OCI-LY1 (cell line): ENCODE measurements around the gene TMEM208.

Experiments used
- H2AFZ ChIP-seq: fragments of 200-600 bp; sonication (generic), shearing (Covaris generic); 2 replicates; pipeline ENCODE4 v1.6.0; 2014; ENCODE audit warnings: antibody characterized with exemption, mild to moderate bottlenecking, low read length
- H3F3A ChIP-seq: fragments of 200-600 bp; sonication (generic), shearing (Covaris generic); 2 replicates; pipeline ENCODE4 v1.6.0; 2014; ENCODE audit warnings: mild to moderate bottlenecking, antibody characterized with exemption, low read length, moderate library complexity; ENCODE audit not compliant: insufficient read depth
- H3K27ac ChIP-seq: fragments of 200-600 bp; sonication (generic); 2 replicates; pipeline ENCODE4 v1.5.1; 2014; ENCODE audit warnings: low read length, mixed run types, mild to moderate bottlenecking, low read depth; ENCODE audit not compliant: poor library complexity, severe bottlenecking
- H3K27me3 ChIP-seq: fragments of 200-600 bp; sonication (generic); 2 replicates; pipeline ENCODE4 v1.6.0; 2014; ENCODE audit warnings: antibody characterized with exemption, mild to moderate bottlenecking, low read length, moderate library complexity; ENCODE audit not compliant: insufficient read depth
- H3K36me3 ChIP-seq: fragments of 200-600 bp; sonication (generic); 2 replicates; pipeline ENCODE4 v1.6.1; 2014; ENCODE audit warnings: mild to moderate bottlenecking, antibody characterized with exemption, low read length, moderate library complexity, mixed read lengths; ENCODE audit not compliant: insufficient read depth
- H3K4me1 ChIP-seq: fragments of 200-600 bp; sonication (generic); 2 replicates; pipeline ENCODE4 v1.5.1; 2014; ENCODE audit warnings: mild to moderate bottlenecking, low read length, moderate library complexity; ENCODE audit not compliant: insufficient read depth, severe bottlenecking
- H3K4me2 ChIP-seq: fragments of 200-600 bp; sonication (generic), shearing (Covaris generic); 2 replicates; pipeline ENCODE4 v1.6.1; 2014; ENCODE audit warnings: low read length
- H3K4me3 ChIP-seq: fragments of 200-600 bp; sonication (generic); 2 replicates; pipeline ENCODE4 v1.5.1; 2014; ENCODE audit warnings: low read length, low read depth, mild to moderate bottlenecking, mixed read lengths; ENCODE audit not compliant: poor library complexity, severe bottlenecking
- H3K79me2 ChIP-seq: fragments of 200-600 bp; shearing (Covaris generic); 2 replicates; pipeline ENCODE4 v1.6.1; 2016; ENCODE audit warnings: mixed run types, low read length, mixed read lengths; ENCODE audit not compliant: insufficient read depth
- H3K9ac ChIP-seq: fragments of 200-600 bp; sonication (generic), shearing (Covaris generic); 2 replicates; pipeline ENCODE4 v1.6.1; 2014; ENCODE audit warnings: mild to moderate bottlenecking, low read length, mixed read lengths
- H3K9me2 ChIP-seq: fragments of 200-600 bp; sonication (generic), shearing (Covaris generic); 2 replicates; pipeline ENCODE4 v1.6.1; 2014; ENCODE audit warnings: low read depth, mild to moderate bottlenecking, low read length, mixed read lengths
- H3K9me3 ChIP-seq: fragments of 200-600 bp; shearing (Covaris generic); 2 replicates; pipeline ENCODE4 v1.6.1; 2014; ENCODE audit warnings: low read length, mixed read lengths
- H4K20me1 ChIP-seq: fragments of 200-600 bp; sonication (generic), shearing (Covaris generic); 2 replicates; pipeline ENCODE4 v1.6.0; 2016; ENCODE audit warnings: mild to moderate bottlenecking, low read length; ENCODE audit not compliant: insufficient read depth
- EZH2 ChIP-seq: fragments of 200-600 bp; sonication (generic), shearing (Covaris generic); IDR thresholded peaks from 2 replicates; pipeline ENCODE4 v1.8.0; 2017; ENCODE audit warnings: borderline replicate concordance, mixed run types, mild to moderate bottlenecking, antibody characterized with exemption, low read length, moderate library complexity, mixed read lengths
- TF ChIP-seq, protein P1 (sequence below): fragments of 200-600 bp; sonication (generic), shearing (Covaris generic); IDR thresholded peaks from 2 replicates; pipeline ENCODE4 v1.5.1; 2017; ENCODE audit warnings: mild to moderate bottlenecking, antibody characterized with exemption, low read length, moderate library complexity, mixed read lengths

TMEM208 gene

GRCh38 chr16:67240506-67240905, 13.6 kb downstream of the TMEM208 start:
- no peaks in the 10 kb centered on the region for H3F3A ChIP-seq

GRCh38 chr16:67241008-67241900, 14.3 kb downstream of the TMEM208 start:
- Histone ChIP-seq H3K79me2 (no peaks in the 10 kb centered on the region), H4K20me1 (no peaks in the 10 kb centered on the region), H3K9me2 (no peaks in the 10 kb centered on the region), H3K27me3 (no peaks in the 10 kb centered on the region), H3K4me1 (peaks cover 17% of the 10 kb centered on the region), H3K9me3 (no peaks in the 10 kb centered on the region), H3K4me3 (no peak overlapping the region), H3F3A (no peaks in the 10 kb centered on the region), H3K27ac (no peak overlapping the region), H3K9ac (no peak overlapping the region), H3K36me3 (peaks cover 2% of the 10 kb centered on the region; the same call in 1 of the 2 replicates), H3K4me2 (no peak overlapping the region), H2AFZ (no peak overlapping the region)
- TF ChIP-seq EZH2, result no peak
- TF ChIP-seq, protein P1, sequence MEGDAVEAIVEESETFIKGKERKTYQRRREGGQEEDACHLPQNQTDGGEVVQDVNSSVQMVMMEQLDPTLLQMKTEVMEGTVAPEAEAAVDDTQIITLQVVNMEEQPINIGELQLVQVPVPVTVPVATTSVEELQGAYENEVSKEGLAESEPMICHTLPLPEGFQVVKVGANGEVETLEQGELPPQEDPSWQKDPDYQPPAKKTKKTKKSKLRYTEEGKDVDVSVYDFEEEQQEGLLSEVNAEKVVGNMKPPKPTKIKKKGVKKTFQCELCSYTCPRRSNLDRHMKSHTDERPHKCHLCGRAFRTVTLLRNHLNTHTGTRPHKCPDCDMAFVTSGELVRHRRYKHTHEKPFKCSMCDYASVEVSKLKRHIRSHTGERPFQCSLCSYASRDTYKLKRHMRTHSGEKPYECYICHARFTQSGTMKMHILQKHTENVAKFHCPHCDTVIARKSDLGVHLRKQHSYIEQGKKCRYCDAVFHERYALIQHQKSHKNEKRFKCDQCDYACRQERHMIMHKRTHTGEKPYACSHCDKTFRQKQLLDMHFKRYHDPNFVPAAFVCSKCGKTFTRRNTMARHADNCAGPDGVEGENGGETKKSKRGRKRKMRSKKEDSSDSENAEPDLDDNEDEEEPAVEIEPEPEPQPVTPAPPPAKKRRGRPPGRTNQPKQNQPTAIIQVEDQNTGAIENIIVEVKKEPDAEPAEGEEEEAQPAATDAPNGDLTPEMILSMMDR, result no peak

More at GRCh38 chr16:67240506-67240905, 13.6 kb downstream of the TMEM208 start:
- no peaks in the 10 kb centered on the region for H3K9me3 ChIP-seq
- no peak overlapping the region for H2AFZ ChIP-seq
- H3K27me3 ChIP-seq, result no peaks in the 10 kb centered on the region
- H3K4me1 ChIP-seq, result peaks cover 11% of the 10 kb centered on the region
- no peak overlapping the region for H3K4me3 ChIP-seq
- H3K9ac ChIP-seq, result no peak overlapping the region
- TF ChIP-seq, protein P1, result no peak
- no peak for TF ChIP-seq EZH2
- peaks cover 4% of the 10 kb centered on the region; the same call in 1 of the 2 replicates for H3K36me3 ChIP-seq
- no peak overlapping the region for H3K4me2 ChIP-seq
- no peaks in the 10 kb centered on the region for H3K79me2 ChIP-seq
- H3K27ac ChIP-seq, result no peak overlapping the region
- H3K9me2 ChIP-seq, result no peaks in the 10 kb centered on the region
- no peaks in the 10 kb centered on the region for H4K20me1 ChIP-seq

DNA sequence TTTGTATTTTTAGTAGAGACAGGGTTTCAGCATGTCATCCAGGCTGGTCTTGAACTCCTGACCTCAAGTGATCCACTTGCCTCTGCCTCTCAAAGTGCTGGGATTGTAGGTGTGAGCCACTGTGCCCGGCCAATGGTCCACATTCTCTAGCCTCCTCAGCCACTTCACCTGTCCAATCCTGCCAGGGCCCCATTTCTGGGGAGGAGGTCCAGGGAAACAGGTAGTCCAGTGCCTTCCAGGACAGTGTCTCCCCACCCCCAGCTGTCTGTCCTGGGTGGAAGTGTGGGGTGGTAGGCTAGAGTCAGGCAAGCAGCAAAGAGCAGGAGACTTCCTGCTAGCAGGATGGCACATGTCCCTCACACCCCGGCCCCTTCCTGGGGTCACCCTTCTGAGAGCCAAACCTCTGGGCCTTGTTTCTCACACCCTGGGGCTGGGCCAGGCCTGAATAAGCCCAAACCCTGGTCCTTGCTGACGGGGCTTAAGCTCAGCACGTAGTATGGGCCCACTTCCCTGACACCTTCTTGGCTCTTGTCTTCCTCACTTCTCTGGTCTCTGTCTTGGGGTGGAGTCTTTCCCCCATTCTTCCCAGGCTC, 15.3 kb downstream of the TMEM208 start:
- H3K79me2 ChIP-seq, result no peaks in the 10 kb centered on the region
- no peaks in the 10 kb centered on the region for H3K36me3 ChIP-seq
- H3K27me3 ChIP-seq, result no peaks in the 10 kb centered on the region
- no peak overlapping the region for H3K4me2 ChIP-seq
- H3F3A ChIP-seq, result no peaks in the 10 kb centered on the region
- no peak overlapping the region for H3K27ac ChIP-seq
- no peaks in the 10 kb centered on the region for H3K9me3 ChIP-seq
- H3K9ac ChIP-seq, result no peak overlapping the region
- no peak for TF ChIP-seq EZH2
- TF ChIP-seq, protein P1, result no peak
- H3K4me1 ChIP-seq, result peaks cover 23% of the 10 kb centered on the region
- H2AFZ ChIP-seq, result no peak overlapping the region
- H4K20me1 ChIP-seq, result no peaks in the 10 kb centered on the region
- H3K4me3 ChIP-seq, result no peak overlapping the region
- no peaks in the 10 kb centered on the region for H3K9me2 ChIP-seq
